IMR-90 (cell line): ENCODE data around the gene ADGRD1. TPM values are rescaled to one million over a fixed set of nuclear protein-coding genes. Genes with fewer than 3 reads are reported as not detected.

Source experiments
- ATAC-seq: fragments of 200-7000 bp; cut with Tn5 transposase; 2 replicates; pipeline ENCODE4 v1.9.1; 2020; ENCODE audit warnings: low read depth, mild to moderate bottlenecking, moderate library complexity
- BruUV-seq: library from RNA; stranded (reverse); fragments of 400-500 nt; replicated peaks from 2 replicates; lab custom pipeline; 2021; lab: Mats Ljungman, UMichigan
- CTCF ChIA-PET: fragments of 300-600 bp; formaldehyde crosslinking; extraction: SDS; loops from one replicate; lab custom pipeline; 2021; ENCODE audit warnings: antibody characterized with exemption; lab: Yijun Ruan, JAX
- POLR2A ChIA-PET: fragments of 300-600 bp; sonication (Branson Sonifier 250); formaldehyde crosslinking; loops from one replicate; lab custom pipeline; 2022; ENCODE audit warnings: antibody characterized with exemption; ENCODE audit not compliant: unreplicated experiment; lab: Charles Lee
- DNase-seq: peaks from one replicate; pipeline ENCODE4 v3.0.0; 2013
- H2AFZ ChIP-seq: replicated peaks from 2 replicates; pipeline ENCODE3; 2013; ENCODE audit warnings: low read length, mild to moderate bottlenecking; ENCODE audit not compliant: poor library complexity
- H2AK5ac ChIP-seq: 2 replicates; pipeline ENCODE4 v1.6.1; 2013; ENCODE audit warnings: low read depth, low read length, inconsistent platforms
- H2AK9ac ChIP-seq: replicated peaks from 2 replicates; pipeline ENCODE3; 2013; ENCODE audit warnings: mild to moderate bottlenecking, low read depth, low read length, moderate library complexity; ENCODE audit not compliant: poor library complexity
- H2BK120ac ChIP-seq: 2 replicates; pipeline ENCODE4 v1.6.1; 2013; ENCODE audit warnings: low read depth, low read length, inconsistent platforms
- H2BK15ac ChIP-seq: 3 replicates; pipeline ENCODE4 v1.6.1; 2013; ENCODE audit warnings: low read depth, low read length, inconsistent platforms
- H2BK20ac ChIP-seq: 2 replicates; pipeline ENCODE4 v1.6.1; 2013; ENCODE audit warnings: low read depth, mild to moderate bottlenecking, inconsistent platforms, low read length, moderate library complexity
- H2BK5ac ChIP-seq: 2 replicates; pipeline ENCODE4 v1.6.1; 2013; ENCODE audit warnings: mild to moderate bottlenecking, low read depth, low read length, inconsistent platforms; ENCODE audit not compliant: poor library complexity, severe bottlenecking
- H3K14ac ChIP-seq: replicated peaks from 2 replicates; pipeline ENCODE4 v1.6.1; 2013; ENCODE audit warnings: low read depth, low read length, inconsistent platforms
- H3K18ac ChIP-seq: 2 replicates; pipeline ENCODE4 v1.6.1; 2013; ENCODE audit warnings: low read depth, low read length, control low read depth
- H3K23ac ChIP-seq: 2 replicates; pipeline ENCODE4 v1.6.1; 2013; ENCODE audit warnings: low read depth, low read length, inconsistent platforms
- H3K27ac ChIP-seq: 2 replicates; pipeline ENCODE4 v1.5.1; 2013; ENCODE audit warnings: mild to moderate bottlenecking, control low read depth, low read length; ENCODE audit not compliant: insufficient read depth
- H3K27me3 ChIP-seq: 2 replicates; pipeline ENCODE4 v1.6.1; 2013; ENCODE audit warnings: low read length; ENCODE audit not compliant: control insufficient read depth, insufficient read depth
- H3K36me3 ChIP-seq: 2 replicates; pipeline ENCODE4 v1.6.1; 2013; ENCODE audit warnings: low read length, mixed read lengths; ENCODE audit not compliant: control insufficient read depth, insufficient read depth
- H3K4ac ChIP-seq: 2 replicates; pipeline ENCODE4 v1.6.1; 2013; ENCODE audit warnings: low read depth, low read length, inconsistent platforms
- H3K4me1 ChIP-seq: 2 replicates; pipeline ENCODE4 v1.6.1; 2013; ENCODE audit warnings: low read length, mixed read lengths; ENCODE audit not compliant: control insufficient read depth, insufficient read depth
- H3K4me2 ChIP-seq: 2 replicates; pipeline ENCODE4 v1.6.1; 2013; ENCODE audit warnings: low read depth, mild to moderate bottlenecking, control low read depth, low read length, moderate library complexity
- H3K4me3 ChIP-seq: 2 replicates; pipeline ENCODE4 v1.5.1; 2013; ENCODE audit warnings: low read depth, mild to moderate bottlenecking, control low read depth, low read length, moderate library complexity; ENCODE audit not compliant: insufficient read depth
- H3K56ac ChIP-seq: 2 replicates; pipeline ENCODE4 v1.6.1; 2013; ENCODE audit warnings: low read length, inconsistent platforms; ENCODE audit not compliant: insufficient read depth; ENCODE audit errors: extremely low read depth
- H3K79me1 ChIP-seq, 2 experiments: 2 replicates each; pipeline ENCODE4 v1.6.1; 2013; ENCODE audit warnings: low read length in 2 of 2, inconsistent platforms in 1 of 2, low read depth in 1 of 2
- H3K9ac ChIP-seq: 2 replicates; pipeline ENCODE4 v1.6.1; 2013; ENCODE audit warnings: low read depth, low read length, control low read depth
- H3K9me1 ChIP-seq: 2 replicates; pipeline ENCODE4 v1.6.1; 2013; ENCODE audit warnings: low read length, inconsistent platforms; ENCODE audit not compliant: insufficient read depth
- H3K9me3 ChIP-seq: 2 replicates; pipeline ENCODE4 v1.6.1; 2013; ENCODE audit warnings: low read length; ENCODE audit not compliant: control insufficient read depth, insufficient read depth
- H4K20me1 ChIP-seq: 2 replicates; pipeline ENCODE4 v1.6.1; 2013; ENCODE audit warnings: low read length, inconsistent platforms; ENCODE audit not compliant: insufficient read depth
- H4K5ac ChIP-seq: 2 replicates; pipeline ENCODE4 v1.6.1; 2013; ENCODE audit warnings: mild to moderate bottlenecking, low read depth, low read length, control low read depth
- H4K8ac ChIP-seq, 2 experiments: 2 replicates each; pipeline ENCODE4 v1.6.1; 2013; ENCODE audit warnings: low read depth in 2 of 2, low read length in 2 of 2, control low read depth in 1 of 2, inconsistent platforms in 1 of 2
- H4K91ac ChIP-seq: 2 replicates; pipeline ENCODE4 v1.6.1; 2013; ENCODE audit warnings: low read depth, low read length, inconsistent platforms; ENCODE audit not compliant: insufficient read depth
- BHLHE40 ChIP-seq: fragments of 150-350 bp; IDR thresholded peaks from 2 replicates; pipeline ENCODE4 v1.6.1; 2016; ENCODE audit warnings: mild to moderate bottlenecking, low read depth, low read length
- CEBPB ChIP-seq: IDR thresholded peaks from 2 replicates; pipeline ENCODE4 v1.6.1; 2012; ENCODE audit warnings: low read depth, low read length, improper control_type of control experiment
- CHD1 ChIP-seq: IDR thresholded peaks from 2 replicates; pipeline ENCODE4 v1.6.1; 2012; ENCODE audit warnings: low read depth, low read length, improper control_type of control experiment
- FOS ChIP-seq: fragments of 150-350 bp; IDR thresholded peaks from 2 replicates; pipeline ENCODE4 v1.6.1; 2016; ENCODE audit warnings: low read depth, low read length
- MAFK ChIP-seq: IDR thresholded peaks from 2 replicates; pipeline ENCODE4 v1.6.1; 2012; ENCODE audit warnings: low read depth, low read length, improper control_type of control experiment
- MAZ ChIP-seq: IDR thresholded peaks from 2 replicates; pipeline ENCODE4 v1.6.1; 2012; ENCODE audit warnings: low read depth, mild to moderate bottlenecking, low read length, improper control_type of control experiment, moderate library complexity, borderline replicate concordance
- MXI1 ChIP-seq: IDR thresholded peaks from 2 replicates; pipeline ENCODE4 v1.6.1; 2012; ENCODE audit warnings: low read depth, mild to moderate bottlenecking, low read length, moderate library complexity, borderline replicate concordance
- NFE2L2 ChIP-seq: fragments of 150-350 bp; IDR thresholded peaks from 2 replicates; pipeline ENCODE4 v1.6.1; 2016; ENCODE audit warnings: low read depth, mild to moderate bottlenecking, low read length
- POLR2A ChIP-seq: IDR thresholded peaks from 2 replicates; pipeline ENCODE4 v1.6.1; 2012; ENCODE audit warnings: mild to moderate bottlenecking, low read depth, low read length
- RAD21 ChIP-seq: IDR thresholded peaks from 2 replicates; pipeline ENCODE4 v1.6.1; 2012; ENCODE audit warnings: low read length, improper control_type of control experiment
- RCOR1 ChIP-seq: IDR thresholded peaks from 2 replicates; pipeline ENCODE4 v1.6.1; 2012; ENCODE audit warnings: mild to moderate bottlenecking, low read length, improper control_type of control experiment; ENCODE audit not compliant: insufficient replicate concordance
- RFX5 ChIP-seq: IDR thresholded peaks from 2 replicates; pipeline ENCODE4 v1.8.0; 2012; ENCODE audit warnings: low read depth, mild to moderate bottlenecking, low read length, moderate library complexity
- SMC3 ChIP-seq: fragments of 150-350 bp; IDR thresholded peaks from 2 replicates; pipeline ENCODE4 v1.6.1; 2016; ENCODE audit warnings: low read depth, mild to moderate bottlenecking, antibody characterized with exemption, low read length, moderate library complexity
- WGBS, 2 experiments: methylation state at CpG; one replicate each; pipeline versions ENCODE4 v1.1.5 to v1.1.7; 2013; ENCODE audit warnings: missing lambda C conversion rate in 2 of 2; ENCODE audit not compliant: insufficient read length in 1 of 2; ENCODE audit errors: extremely low coverage in 2 of 2; 5-methylcytosine and 5-hydroxymethylcytosine counted together
- dilution Hi-C: fragments of 300-500 bp; cut with HindIII; formaldehyde crosslinking; loops from one replicate; pipeline ENCODE4 v1.14.3; 2018; ENCODE audit warnings: low sequenced_read_pairs; ENCODE audit not compliant: unreplicated experiment
- in situ Hi-C: fragments of 300-500 bp; cut with MboI; formaldehyde crosslinking; loops from 3 replicates; pipeline ENCODE4 v1.14.3; 2019; ENCODE audit warnings: low sequenced_read_pairs, inconsistent platforms, mixed read lengths
- intact Hi-C: fragments of 100-400 bp; cut with micrococcal nuclease; formaldehyde crosslinking; loops from 2 replicates; pipeline ENCODE4 v1.10.0; 2022
- polyA plus RNA-seq, 3 experiments: library from polyadenylated mRNA; depleted of rRNA; stranded (reverse); fragments of >200 nt; gene quantifications; 2 replicates each; pipeline ENCODE4 v1.2.3, GENCODE V29; 2012; ENCODE audit warnings: low replicate concordance in 1 of 3
- total RNA-seq: library from RNA; depleted of rRNA; stranded (reverse); fragments of >200 nt; gene quantifications from 2 replicates; pipeline ENCODE4 v1.2.3, GENCODE V29; 2012
- TF ChIP-seq, protein P1 (sequence below): conservative IDR thresholded peaks from 2 replicates; pipeline ENCODE4 v1.5.1; 2012; ENCODE audit warnings: mild to moderate bottlenecking, low read depth, low read length, improper control_type of control experiment
- TF ChIP-seq, protein P2 (sequence below): fragments of 150-350 bp; IDR thresholded peaks from 2 replicates; pipeline ENCODE4 v1.6.1; 2017; ENCODE audit warnings: mild to moderate bottlenecking, antibody characterized with exemption, low read length, low read depth
- TF ChIP-seq, protein P3 (sequence below): fragments of 150-350 bp; IDR thresholded peaks from 2 replicates; pipeline ENCODE4 v1.6.1; 2016; ENCODE audit warnings: low read depth, mild to moderate bottlenecking, low read length, moderate library complexity, borderline replicate concordance

The ADGRD1 gene
- total and polyA plus RNA-seq, 2 of the 4 experiments (the other 2 are of a cell fraction): not detected

GRCh38 chr12:130992448-130992847, 38.7 kb downstream of the ADGRD1 start:
- Histone ChIP-seq H3K36me3 (no peaks in the 10 kb centered on the region), H3K9me1 (no peaks in the 10 kb centered on the region), H3K56ac (no peak overlapping the region), H3K4me3 (no peak overlapping the region), H3K79me1 (no peaks in the 10 kb centered on the region), H2AK5ac (no peak overlapping the region), H2BK120ac (no peak overlapping the region), H2BK5ac (no peak overlapping the region), H3K27ac (no peak overlapping the region), H4K5ac (no peak overlapping the region), H3K27me3 (no peaks in the 10 kb centered on the region), H3K18ac (no peak overlapping the region), H4K8ac (no peak overlapping the region), H3K4ac (no peak overlapping the region), H4K20me1 (no peaks in the 10 kb centered on the region), H2AFZ (peak overlapping the region; percentile 21), H2BK15ac (no peak overlapping the region), H2AK9ac (no peak overlapping the region), H3K4me1 (no peaks in the 10 kb centered on the region), H3K9me3 (peaks cover 34% of the 10 kb centered on the region), H3K4me2 (no peak overlapping the region), H2BK20ac (no peak overlapping the region), H3K23ac (no peak overlapping the region), H4K91ac (no peak overlapping the region), H3K14ac (no peak overlapping the region), H3K9ac (no peak overlapping the region)
- DNase-seq (no peak), ATAC-seq (no peak)
- intact Hi-C loops (no loop called here), in situ Hi-C loops (no loop called here), dilution Hi-C loops (no loop called here)
- no TSS peak for BruUV-seq
- ChIA-PET POLR2A (no interaction called here), CTCF (no interaction called here)
- TF ChIP-seq POLR2A: no peak
- TF ChIP-seq BHLHE40: no peak
- TF ChIP-seq NFE2L2: no peak
- TF ChIP-seq, protein P1, sequence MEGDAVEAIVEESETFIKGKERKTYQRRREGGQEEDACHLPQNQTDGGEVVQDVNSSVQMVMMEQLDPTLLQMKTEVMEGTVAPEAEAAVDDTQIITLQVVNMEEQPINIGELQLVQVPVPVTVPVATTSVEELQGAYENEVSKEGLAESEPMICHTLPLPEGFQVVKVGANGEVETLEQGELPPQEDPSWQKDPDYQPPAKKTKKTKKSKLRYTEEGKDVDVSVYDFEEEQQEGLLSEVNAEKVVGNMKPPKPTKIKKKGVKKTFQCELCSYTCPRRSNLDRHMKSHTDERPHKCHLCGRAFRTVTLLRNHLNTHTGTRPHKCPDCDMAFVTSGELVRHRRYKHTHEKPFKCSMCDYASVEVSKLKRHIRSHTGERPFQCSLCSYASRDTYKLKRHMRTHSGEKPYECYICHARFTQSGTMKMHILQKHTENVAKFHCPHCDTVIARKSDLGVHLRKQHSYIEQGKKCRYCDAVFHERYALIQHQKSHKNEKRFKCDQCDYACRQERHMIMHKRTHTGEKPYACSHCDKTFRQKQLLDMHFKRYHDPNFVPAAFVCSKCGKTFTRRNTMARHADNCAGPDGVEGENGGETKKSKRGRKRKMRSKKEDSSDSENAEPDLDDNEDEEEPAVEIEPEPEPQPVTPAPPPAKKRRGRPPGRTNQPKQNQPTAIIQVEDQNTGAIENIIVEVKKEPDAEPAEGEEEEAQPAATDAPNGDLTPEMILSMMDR: no peak
- TF ChIP-seq, protein P2, sequence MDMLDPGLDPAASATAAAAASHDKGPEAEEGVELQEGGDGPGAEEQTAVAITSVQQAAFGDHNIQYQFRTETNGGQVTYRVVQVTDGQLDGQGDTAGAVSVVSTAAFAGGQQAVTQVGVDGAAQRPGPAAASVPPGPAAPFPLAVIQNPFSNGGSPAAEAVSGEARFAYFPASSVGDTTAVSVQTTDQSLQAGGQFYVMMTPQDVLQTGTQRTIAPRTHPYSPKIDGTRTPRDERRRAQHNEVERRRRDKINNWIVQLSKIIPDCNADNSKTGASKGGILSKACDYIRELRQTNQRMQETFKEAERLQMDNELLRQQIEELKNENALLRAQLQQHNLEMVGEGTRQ: no peak
- no peak for TF ChIP-seq MAFK
- no peak for TF ChIP-seq MAZ
- TF ChIP-seq FOS: no peak
- no peak for TF ChIP-seq RAD21
- no peak for TF ChIP-seq RFX5
- no peak for TF ChIP-seq CHD1
- no peak for TF ChIP-seq MXI1
- TF ChIP-seq, protein P3, sequence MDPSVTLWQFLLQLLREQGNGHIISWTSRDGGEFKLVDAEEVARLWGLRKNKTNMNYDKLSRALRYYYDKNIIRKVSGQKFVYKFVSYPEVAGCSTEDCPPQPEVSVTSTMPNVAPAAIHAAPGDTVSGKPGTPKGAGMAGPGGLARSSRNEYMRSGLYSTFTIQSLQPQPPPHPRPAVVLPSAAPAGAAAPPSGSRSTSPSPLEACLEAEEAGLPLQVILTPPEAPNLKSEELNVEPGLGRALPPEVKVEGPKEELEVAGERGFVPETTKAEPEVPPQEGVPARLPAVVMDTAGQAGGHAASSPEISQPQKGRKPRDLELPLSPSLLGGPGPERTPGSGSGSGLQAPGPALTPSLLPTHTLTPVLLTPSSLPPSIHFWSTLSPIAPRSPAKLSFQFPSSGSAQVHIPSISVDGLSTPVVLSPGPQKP: no peak
- no peak for TF ChIP-seq CEBPB
- TF ChIP-seq SMC3: no peak
- no peak for TF ChIP-seq RCOR1
- no CpG with 5 or more reads among the region's 8 CpGs for WGBS, 2 experiments
